Activated T-cell treated with anti-CD3 and anti-CD28 coated beads, Interleukin-2, amount 50 U/mL, for 72 hours (primary cell): ENCODE results near the gene VSIG1. TPM values are rescaled to one million over a fixed set of nuclear protein-coding genes. Genes with fewer than 3 reads are reported as not detected.
A peak's percentile ranks its signal among the peaks of the same experiment; 100 is the strongest.

ENCODE experiments used
- ATAC-seq, 2 donors: fragments of 150-1000 bp; cut with Tn5 transposase; replicated peaks in 1 of 2; 2 replicates each; pipeline ENCODE4 v1.10.0; 2021; ENCODE audit warnings: moderate library complexity in 2 of 2, mild to moderate bottlenecking in 1 of 2
- DNase-seq, 2 donors: peaks; one replicate each; pipeline ENCODE4 v3.0.0; 2021 to 2022; ENCODE audit warnings: mixed read lengths in 1 of 2
- H3K27ac Mint-ChIP-seq: one replicate; pipeline ENCODE4 v1.8.0; 2022; ENCODE audit warnings: mild to moderate bottlenecking, moderate library complexity, mixed read lengths
- H3K27me3 Mint-ChIP-seq: one replicate; pipeline ENCODE4 v1.8.0; 2022; ENCODE audit warnings: low read depth, mixed read lengths
- H3K36me3 Mint-ChIP-seq, 2 donors: one replicate each; pipeline ENCODE4 v1.8.0; 2022; ENCODE audit warnings: mixed read lengths in 2 of 2, mild to moderate bottlenecking in 1 of 2; ENCODE audit not compliant: insufficient read depth in 2 of 2
- H3K4me1 Mint-ChIP-seq: one replicate; pipeline ENCODE4 v1.8.0; 2022; ENCODE audit warnings: low read depth, mixed read lengths
- H3K4me3 Mint-ChIP-seq, 2 donors: one replicate each; pipeline ENCODE4 v1.8.0; 2022; ENCODE audit warnings: mild to moderate bottlenecking in 2 of 2, mixed read lengths in 2 of 2, moderate library complexity in 2 of 2
- H3K9me3 Mint-ChIP-seq, 2 donors: one replicate each; pipeline ENCODE4 v1.8.0; 2022; ENCODE audit warnings: mixed read lengths in 2 of 2
- total RNA-seq, 2 donors: library from RNA; stranded (reverse); gene quantifications; one replicate each; pipeline ENCODE4 v1.2.3, GENCODE V29; 2022

Gene VSIG1
- total RNA-seq, 2 donors from 2014 or later: 0.22 to 0.25 TPM

DNA sequence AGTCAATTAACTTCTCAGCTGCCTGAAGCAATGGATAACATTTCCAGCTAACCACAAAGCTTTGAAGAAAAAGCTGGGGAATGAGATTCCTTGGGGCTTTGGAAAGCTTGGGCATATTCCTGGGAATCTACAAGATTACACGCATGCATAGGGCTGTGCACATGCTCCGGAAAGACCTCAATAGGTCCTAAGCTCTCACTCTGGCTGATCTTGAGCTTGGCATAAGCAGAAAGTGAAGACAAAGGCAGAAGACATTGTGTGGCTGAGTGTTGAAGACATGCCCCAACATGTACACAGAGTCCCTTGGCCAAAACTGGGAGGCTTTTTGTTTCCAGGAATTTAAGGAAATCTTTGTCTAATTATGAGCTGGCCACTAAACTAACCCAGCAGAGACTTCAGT lies 77.9 kb downstream of the VSIG1 start:
- H3K27me3 Mint-ChIP-seq: peaks cover 7% of the 10 kb centered on the region
- H3K4me3 Mint-ChIP-seq: no peak overlapping the region

DNA sequence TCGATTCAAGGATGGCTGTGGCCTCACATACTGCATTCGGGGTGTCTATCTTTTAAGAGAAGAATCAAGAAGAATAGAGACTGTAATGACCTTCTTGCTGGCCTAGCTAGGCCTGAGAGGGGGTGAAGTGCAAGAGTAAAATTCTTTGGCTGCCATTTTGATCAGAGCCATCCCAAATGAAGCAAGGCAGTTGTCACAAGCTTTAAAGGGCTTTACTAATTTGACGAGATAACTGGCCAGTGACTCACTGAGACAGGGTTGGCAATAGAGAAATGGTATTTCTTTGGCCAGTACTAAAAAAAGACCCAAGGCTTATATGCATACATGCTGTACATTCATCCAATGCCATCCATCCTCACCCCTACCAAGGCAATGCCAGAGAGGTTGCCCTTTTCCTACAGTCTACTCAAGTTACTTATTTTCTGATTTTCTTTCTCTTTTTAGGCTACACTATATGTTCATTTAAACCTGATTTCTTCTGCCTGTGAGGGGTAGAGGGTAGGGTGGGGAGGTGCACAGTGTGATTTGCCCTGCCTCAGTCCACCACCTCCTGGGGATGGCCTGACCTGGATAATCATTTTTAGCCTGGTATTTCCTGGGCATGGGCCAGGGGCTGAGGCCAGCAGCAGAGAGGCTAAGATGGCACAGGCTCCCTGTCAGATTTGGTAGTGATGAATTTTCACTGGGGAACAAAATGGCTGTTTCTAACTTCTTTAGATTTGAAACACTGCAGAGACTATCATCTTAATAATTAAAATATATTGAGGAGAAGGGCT lies 78.9 kb downstream of the VSIG1 start:
- no peak overlapping the region for H3K4me3 Mint-ChIP-seq
- no peaks in the 10 kb centered on the region for H3K4me1 Mint-ChIP-seq
- H3K36me3 Mint-ChIP-seq: no peaks in the 10 kb centered on the region
- DNase-seq (no peak), ATAC-seq (no peak)
- peaks cover 7% of the 10 kb centered on the region for H3K27me3 Mint-ChIP-seq
- peak overlapping the region; percentile 81 for H3K27ac Mint-ChIP-seq
- H3K9me3 Mint-ChIP-seq: peaks cover 0 to 2% of the 10 kb centered on the region in 2 donors

More for the DNA sequence above, 77.9 kb downstream of the VSIG1 start:
- no peaks in the 10 kb centered on the region for H3K4me1 Mint-ChIP-seq
- peaks cover 0 to 2% of the 10 kb centered on the region in 2 donors for H3K9me3 Mint-ChIP-seq
- H3K36me3 Mint-ChIP-seq: no peaks in the 10 kb centered on the region
- no peak overlapping the region for H3K27ac Mint-ChIP-seq
- DNase-seq (no peak), ATAC-seq (no peak)

DNA sequence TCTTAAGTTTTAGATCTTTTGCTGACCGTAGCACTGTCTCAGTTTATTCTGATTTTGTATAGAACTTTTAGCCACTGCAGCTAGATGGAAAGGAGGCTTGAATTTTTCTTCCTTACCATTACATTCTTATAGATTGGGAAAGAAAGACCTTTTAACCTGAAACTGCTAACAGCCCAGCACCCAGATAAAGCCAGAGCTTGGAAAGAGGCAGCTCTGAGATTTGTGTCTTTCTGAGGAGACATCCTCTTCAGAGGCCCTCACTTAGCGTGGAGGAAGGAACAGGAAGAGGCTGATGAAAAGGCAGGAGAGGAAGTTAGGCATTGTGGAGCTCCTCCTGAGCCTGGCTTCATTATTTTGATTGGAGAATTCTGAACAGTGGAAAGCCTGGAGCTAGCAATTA lies 81.8 kb downstream of the VSIG1 start:
- no peak for ATAC-seq
- Mint-ChIP-seq H3K9me3 (peaks cover 0 to 2% of the 10 kb centered on the region in 2 donors), H3K4me3 (no peak overlapping the region), H3K4me1 (no peaks in the 10 kb centered on the region), H3K36me3 (no peaks in the 10 kb centered on the region), H3K27me3 (peaks cover 12% of the 10 kb centered on the region), H3K27ac (no peak overlapping the region)
- DNase-seq: no peak

DNA sequence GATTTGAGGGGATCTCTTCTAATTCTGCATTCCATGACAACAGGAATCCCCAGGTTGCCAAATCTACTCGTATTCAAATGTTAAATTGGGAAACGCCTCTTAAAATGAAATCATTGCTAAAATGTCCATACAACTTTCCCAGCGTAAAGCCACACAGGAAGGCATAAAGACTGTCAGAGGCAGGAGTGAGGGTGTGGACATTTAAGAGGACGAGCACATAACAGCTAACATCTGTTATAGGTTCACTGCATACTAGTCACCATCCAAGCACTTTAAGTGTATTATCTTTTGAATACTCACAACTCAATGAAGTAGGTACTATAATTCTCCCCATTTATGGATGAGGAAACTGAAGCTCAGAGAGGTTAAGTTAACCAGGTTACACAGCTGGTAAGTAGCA lies 82.3 kb downstream of the VSIG1 start:
- ATAC-seq (no peak), DNase-seq (no peak)
- H3K4me1 Mint-ChIP-seq: no peaks in the 10 kb centered on the region
- no peak overlapping the region for H3K4me3 Mint-ChIP-seq
- peaks cover 0 to 1% of the 10 kb centered on the region in 2 donors for H3K36me3 Mint-ChIP-seq
- H3K27ac Mint-ChIP-seq: no peak overlapping the region
- H3K9me3 Mint-ChIP-seq: peaks cover 0 to 2% of the 10 kb centered on the region in 2 donors
- H3K27me3 Mint-ChIP-seq: peaks cover 12% of the 10 kb centered on the region

Other genes starting within 250 kb of the VSIG1 start
- gene MID2, start 219.2 kb upstream of the VSIG1 start, total RNA-seq: 10 to 100 TPM; 15.8 to 18.9 TPM
- gene TEX13B, start 62.7 kb upstream of the VSIG1 start, total RNA-seq: not detected
- gene PSMD10, start 46.5 kb downstream of the VSIG1 start, total RNA-seq: 10 to 100 TPM; 36.1 to 38.9 TPM
- 10 to 100 TPM in 1 of 2 donors, 1 to 10 TPM in 1; 9.2 to 10.3 TPM for gene ATG4A, start 46.7 kb downstream of the VSIG1 start, total RNA-seq